HG03432 (cell line): ENCODE results near the gene TMC7.

Experiments
- ATAC-seq: cut with Tn5 transposase; IDR thresholded peaks from one replicate; pipeline ENCODE4 v1.9.1; 2021; ENCODE audit warnings: mild to moderate bottlenecking, moderate library complexity; ENCODE audit not compliant: unreplicated experiment

TMC7 gene

GRCh38 chr16:19112099-19112407 lies 128.3 kb downstream of the TMC7 start:
- ATAC-seq: no peak
